HG02610 (cell line): Measurements from ENCODE around the gene DNAH11.
"Not testable (repeated sequence)": the region's sequence is repeated elsewhere in the genome, so short reads cannot be mapped to it uniquely, and the experiment has no call there.

ENCODE experiments used
- ATAC-seq: cut with Tn5 transposase; IDR thresholded peaks from one replicate; pipeline ENCODE4 v1.9.1; 2021; ENCODE audit warnings: mild to moderate bottlenecking, moderate library complexity; ENCODE audit not compliant: unreplicated experiment

The DNAH11 gene

DNA sequence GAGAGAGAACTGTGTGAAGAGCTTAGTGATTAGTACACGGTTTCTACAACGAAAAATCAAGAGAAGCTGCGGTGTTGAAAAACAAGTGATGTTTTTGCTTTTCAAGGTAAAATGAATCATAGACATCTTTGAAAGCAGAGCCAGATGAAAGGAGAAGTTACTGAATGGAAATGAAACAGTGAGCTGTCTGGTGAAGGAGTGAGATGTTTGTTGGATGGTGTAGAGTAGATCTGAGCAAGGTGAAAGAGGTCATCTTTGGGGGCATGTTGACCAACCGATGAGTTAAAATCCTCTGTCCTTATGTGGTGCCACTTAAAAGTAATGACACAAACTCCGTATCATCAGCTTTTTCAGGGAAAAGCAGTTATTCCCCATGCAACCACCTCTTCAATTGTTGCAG is 225.4 kb downstream of the DNAH11 start:
- no peak for ATAC-seq

DNA sequence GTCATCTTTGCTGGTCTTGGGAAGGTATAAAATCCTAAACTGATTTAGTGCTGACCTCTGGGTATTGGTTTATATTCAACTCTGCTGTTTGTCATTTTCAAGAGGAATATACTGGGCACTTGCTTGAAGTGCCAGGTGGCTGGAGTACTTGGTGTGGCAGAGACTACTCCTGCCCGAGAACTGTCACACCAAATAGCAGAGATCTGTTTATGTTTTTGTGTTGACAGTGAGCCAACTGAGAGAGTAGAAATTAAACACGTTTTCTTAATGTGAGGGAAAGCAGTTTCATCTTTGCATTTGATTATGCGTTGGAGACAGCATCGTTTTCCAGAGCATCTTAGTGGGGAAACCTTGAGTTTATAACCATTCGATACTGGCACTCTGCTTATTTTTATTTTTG is 228.4 kb downstream of the DNAH11 start:
- ATAC-seq = no peak

DNA sequence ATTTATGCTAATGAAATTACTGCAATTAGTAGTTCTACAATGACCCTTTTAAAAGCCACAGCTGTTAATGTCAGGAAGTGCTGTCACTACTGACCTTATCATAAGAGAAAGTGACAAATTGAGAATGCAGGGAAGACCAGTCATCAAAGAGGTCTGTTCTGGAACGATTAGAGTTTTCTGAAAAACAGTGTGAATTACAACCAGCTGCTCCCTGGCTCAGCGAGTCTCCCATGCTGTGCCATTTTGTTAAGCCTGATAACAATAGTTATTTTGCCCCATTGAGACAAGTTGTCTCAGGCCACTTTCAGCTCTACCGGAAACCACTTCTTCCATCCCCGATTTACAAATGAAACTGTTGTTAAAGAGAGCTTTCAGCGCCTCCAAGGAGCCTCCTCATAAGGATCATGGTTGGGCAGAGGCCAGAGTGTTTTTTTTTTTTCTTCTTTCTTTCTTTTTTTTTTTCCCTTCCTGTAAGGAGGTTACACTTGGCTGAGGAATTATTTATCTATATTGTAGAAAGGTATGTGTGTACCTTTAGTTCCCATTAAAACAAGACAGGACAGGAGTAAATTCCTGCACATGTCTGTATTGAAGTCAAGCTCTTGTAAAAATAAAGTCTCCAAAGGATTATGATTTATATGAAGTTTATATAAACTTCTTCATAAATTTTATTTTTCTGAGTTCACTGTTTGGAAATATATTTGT is 229.2 kb downstream of the DNAH11 start:
- no peak for ATAC-seq

DNA sequence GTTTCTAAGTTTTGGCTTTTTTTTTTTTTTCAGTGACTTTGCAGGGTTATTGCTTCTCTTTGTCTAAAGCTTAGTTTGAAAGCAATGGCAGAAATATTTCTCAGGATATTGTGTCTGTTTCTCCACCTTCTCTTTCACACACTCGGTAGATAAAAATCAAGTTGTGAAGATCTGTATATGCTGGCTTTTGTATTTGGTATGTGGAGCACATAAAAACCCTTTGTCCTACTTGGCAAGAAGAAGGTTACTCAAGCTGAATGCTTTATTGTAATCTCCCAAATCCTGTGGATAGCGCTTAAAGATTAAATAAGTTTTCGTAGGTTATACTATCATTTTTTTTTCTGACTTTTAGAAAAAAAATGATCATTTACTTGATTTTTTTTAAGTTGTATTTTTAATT is 230.5 kb downstream of the DNAH11 start:
- ATAC-seq = no peak

DNA sequence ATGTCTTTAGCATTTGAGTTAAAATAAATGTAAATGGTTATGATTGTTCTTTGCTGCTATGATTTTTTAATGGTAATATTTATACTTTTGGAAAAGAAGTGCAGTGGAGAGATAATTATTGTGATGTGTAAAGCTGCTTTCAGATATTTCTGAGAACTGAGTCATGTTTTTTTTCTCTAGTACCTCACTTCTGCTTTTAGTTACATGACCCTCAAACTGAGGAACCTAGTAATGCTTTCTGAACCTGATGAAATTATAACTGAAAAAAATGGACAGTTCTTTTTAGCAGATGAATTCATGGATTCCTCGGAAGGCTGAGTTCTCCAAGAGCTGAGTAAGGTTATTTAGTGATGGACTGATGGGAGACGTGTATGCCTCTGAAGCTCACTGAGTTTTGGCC is 235.1 kb downstream of the DNAH11 start:
- ATAC-seq = no peak

DNA sequence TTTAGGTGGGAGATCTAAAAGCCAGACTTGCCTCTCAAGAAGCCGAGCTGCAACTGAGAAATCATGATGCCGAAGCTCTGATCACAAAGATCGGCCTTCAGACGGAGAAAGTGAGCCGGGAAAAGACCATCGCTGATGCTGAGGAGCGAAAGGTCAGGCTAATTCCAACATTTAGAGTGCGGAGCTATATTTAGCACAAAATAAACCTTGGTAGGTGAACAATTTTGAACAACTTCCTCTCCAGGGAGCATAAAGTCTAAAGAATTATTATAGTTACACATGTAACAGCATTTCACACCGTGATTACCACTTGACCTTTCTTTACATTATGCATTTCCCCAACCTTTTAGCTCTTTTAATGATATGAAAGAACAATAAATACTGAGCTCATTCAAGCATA is 236.1 kb downstream of the DNAH11 start:
- ATAC-seq = no peak

DNA sequence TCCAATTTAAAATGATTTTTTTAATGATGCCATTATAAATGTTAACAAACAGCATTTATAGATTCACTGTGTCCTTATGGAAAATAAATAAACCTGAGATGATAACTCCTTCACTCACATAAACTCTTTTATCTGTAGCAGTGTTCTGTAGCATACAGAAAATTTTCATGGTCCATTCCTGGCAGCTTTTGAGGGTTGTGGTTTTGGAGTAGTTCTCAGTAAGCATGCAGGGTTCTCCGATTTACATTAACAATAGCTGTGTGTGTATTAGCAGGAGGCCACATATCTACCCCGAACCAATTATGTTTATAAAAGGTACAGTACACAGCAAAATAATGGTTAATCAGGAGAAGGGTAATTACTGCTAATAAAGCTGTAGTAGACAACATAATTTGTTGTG is 240.2 kb downstream of the DNAH11 start:
- ATAC-seq = no peak

DNA sequence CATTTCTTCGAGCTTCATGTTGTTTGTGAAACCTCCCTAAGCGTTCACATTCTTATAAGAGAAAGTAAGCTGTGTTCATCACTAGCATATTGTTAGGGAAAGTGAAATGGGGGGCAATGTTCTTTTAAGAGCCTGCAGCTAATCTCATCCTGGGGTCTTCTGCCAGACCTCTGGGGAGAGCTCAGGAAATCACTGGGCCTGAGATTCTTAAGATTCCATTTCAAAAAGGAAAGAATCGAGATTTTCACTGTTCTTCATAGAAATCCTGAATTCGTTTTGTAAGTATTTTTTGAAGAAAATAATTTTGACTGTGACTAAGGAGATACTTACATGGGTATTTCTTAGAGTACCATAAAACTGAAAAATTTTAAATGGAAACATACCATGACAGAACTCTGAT is 242.2 kb downstream of the DNAH11 start:
- no peak for ATAC-seq

DNA sequence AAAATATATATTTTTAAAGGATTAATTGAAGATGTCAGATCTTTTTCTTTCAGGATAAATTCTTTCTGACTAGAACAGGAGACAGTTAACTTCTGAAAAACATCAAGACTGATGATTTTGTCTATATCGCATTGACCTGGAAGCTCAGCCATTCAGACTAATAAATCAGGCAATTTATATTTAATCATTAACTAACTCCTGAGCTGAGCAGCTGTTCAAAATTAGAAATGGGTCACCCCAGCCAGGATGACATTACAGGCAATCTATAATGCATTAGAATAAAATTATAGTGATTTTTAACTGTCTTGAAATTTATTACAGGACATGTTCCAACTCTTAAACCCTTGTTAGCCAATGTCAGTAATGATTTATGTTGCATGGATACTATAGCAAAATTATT is 263.0 kb downstream of the DNAH11 start:
- no peak for ATAC-seq

DNA sequence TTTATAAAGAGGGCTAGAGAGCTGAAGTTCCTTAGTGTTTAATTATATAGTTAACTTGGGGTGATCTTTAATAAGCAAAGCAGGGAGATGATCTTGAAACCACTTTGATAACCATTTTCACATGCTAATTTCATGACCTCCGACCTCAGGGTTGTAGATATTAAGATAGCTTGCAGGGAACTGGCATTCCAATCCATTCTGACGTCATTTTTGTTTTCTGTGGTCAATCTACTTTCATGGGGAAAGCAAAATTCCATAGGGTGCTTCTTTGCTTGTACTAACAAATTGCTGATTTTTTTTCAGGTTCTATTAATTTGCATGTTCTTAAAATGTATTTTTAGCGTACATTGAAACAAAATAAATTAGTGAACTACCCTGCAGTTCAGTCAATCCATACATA is 263.5 kb downstream of the DNAH11 start:
- ATAC-seq = no peak

DNA sequence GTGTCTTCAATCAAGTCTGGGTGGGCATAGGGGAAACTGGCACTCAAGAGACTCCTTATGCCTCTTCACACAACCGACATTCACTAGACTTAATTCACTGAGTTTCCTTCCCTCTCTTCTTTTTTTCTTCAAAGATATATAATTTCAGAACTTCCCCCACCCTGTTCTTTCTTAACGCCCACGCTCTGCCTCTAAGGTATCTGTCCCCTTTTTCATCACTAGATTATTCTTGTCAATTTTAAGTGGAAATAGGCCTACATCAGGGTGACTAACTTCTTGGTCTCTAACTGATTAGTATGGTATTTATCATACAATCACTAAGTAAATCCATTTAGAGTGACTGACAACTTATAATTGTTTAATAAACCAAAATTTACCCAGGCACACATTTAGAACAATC is 276.2 kb downstream of the DNAH11 start:
- no peak for ATAC-seq

DNA sequence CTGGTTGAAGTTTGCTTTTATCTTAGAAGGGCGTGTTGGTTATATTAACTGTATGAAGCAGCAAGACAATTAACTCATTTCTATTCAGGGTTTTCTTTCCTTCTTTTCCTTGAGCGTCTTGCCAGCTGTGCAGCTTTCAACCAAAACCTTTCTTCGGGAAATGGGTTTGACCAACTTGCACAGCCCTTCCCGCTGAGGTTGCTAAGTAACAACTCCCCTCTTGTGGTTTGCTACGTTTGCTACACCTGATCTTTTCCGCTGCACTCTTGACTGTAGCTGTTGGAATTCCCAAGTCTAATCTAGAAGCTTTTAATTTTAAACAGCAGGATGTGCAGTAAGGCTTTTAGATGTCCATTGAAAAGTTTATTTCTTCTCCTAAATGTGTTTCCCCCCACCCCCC is 286.0 kb downstream of the DNAH11 start:
- ATAC-seq = no peak

DNA sequence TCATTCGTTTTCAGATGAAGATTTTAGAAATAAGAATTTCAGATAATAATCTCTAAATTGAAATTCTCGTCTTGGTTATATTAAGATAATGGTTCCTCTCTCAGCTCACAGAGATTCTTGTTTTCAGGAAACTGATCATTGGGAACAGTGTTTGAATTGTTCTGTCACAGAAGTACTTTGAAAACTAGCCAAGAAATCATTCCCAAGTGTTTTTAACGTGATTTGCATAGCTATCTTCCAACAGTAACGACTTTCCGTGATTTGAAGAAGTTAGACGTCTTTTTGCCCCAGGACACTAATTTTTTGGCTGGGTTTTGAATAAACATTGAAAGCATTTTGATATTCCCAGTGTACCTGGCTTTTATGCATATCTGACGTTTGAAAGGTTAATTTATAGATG is 286.9 kb downstream of the DNAH11 start:
- no peak for ATAC-seq

DNA sequence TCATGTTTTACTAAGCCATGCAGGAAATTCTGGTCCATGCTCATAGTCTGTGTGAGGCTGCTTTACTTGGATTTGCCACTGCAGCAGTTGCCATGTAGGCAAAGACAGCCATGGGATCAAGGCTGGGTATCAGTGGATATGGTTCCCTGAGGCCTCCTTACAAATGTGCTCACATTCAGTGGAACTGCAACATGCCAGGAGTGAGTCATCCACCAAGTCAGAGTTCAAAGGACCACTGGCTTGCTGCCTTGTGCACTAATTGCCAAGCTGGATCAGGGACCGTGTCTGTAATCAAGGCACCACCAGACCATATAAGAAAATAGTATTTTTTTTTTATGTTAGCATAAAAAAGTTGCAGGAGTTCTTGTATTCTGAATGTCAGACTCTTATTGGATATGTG is 301.9 kb downstream of the DNAH11 start:
- no peak for ATAC-seq

DNA sequence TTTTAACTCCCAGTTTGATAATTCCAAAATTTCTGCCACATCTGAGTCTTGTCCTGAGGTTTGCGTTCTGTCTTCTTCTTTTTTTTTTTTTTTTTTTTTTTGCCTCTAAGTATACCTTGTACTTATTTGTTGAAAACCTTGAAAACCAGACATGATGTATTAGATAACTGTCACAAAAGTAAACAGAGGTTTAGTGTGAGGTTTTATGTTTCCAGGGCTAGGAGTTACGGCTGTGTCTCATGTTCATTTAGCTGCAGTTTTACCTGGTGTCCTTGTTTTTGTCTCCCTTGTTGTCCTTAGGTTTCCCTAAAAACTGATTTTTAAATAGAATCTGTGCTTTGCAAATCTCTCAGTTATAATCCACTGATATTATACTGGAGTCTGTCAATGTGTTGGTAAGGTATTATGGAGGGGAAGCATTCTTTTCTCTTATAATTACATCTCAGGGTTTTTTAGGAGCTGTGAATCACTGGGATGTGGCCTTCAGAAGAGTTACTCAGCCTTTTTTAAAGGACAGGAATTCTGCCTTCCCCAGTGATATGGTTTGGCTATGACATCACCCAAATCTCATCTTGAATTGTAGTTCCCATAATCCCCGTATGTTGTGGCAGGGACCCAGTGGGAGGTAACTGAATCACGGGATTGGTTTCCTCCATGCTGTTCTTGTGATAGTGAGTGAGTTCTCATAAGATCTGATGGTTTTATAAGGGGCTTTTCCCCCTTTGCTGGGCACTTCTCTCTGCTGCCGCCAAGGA is 307.9 kb downstream of the DNAH11 start:
- no peak for ATAC-seq

DNA sequence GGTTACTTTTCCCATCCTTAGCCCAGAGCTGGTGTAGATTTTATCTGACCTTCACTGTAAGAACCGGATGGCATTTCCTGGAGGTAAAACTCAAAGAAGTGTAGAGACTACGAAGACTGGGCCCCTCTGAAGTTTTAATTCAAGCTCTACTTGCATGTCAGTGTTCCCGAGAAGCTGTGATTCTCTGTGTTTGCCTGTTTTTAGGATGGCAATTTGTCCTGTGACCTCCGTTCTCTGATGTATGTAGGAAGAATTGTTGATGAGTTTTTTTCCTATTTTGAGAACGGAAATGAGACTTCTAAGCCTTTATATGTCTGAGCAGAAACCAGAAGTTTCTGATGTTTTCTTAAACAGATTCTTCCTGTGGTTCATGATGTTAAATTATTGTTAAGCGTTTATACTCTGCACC is 308.7 kb downstream of the DNAH11 start:
- ATAC-seq = no peak

DNA sequence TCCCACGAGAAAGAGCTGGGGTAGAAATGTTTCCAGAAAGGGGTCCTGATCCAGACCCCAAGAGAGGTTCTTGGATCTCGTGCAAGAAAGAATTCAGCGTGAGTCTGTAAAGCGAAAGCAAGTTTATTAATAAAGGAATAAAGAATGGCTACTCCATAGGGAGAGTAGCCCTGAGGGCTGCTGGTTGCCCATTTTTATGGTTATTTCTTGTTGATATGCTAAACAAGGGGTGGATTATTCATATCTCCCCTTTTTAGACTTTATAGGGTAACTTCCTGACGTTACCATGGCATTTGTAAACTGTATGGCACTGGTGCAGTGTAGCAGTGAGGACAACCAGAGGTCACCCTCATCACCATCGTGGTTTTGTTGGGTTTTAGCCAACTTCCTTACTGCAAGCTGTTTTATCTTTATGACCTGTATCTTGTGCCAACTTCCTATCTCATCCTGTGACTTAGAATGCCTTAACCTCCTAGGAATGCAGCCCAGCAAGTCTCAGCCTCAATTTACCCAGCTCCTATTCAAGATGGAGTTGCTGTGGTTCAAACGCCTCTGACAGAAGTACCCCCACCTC is 322.9 kb downstream of the DNAH11 start:
- not testable (repeated sequence) for ATAC-seq

DNA sequence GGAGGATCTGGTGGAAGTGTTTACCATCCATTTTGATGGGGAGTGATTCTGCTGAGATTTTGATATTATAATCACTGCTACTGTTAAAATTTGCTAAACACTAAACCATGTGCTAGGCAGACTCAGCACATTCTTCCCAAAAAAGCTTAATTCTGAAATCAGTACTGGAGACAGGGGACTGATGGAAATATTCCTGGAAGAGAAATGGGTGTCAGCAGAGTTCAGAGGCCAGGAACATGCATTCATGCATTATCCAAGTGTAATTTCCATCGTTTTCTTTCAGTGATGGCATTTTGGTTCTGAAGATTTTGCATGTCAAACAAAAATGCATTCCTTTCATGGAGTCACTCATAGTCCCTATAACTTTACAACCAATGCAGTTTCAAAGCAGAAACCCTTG is 323.9 kb downstream of the DNAH11 start:
- no peak for ATAC-seq

DNA sequence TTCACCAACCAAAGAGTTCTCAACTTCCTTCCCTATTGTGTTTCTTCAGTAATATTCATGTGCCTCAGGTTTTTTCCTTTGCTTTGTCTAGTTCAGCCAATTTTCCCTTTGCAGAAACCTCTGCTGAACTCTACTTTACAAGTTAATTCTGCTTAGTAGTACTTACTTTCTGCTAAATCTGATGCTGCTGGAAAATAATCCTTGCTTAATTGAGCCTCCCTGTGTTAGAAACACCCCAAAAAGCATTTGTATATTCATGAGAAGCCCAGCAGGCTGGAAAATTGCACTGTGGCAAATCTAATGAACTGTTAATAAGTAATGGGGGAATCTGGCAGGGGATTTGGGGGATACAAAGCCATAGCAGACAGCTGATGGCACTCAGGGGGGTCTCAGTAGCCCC is 324.4 kb downstream of the DNAH11 start:
- ATAC-seq = no peak

DNA sequence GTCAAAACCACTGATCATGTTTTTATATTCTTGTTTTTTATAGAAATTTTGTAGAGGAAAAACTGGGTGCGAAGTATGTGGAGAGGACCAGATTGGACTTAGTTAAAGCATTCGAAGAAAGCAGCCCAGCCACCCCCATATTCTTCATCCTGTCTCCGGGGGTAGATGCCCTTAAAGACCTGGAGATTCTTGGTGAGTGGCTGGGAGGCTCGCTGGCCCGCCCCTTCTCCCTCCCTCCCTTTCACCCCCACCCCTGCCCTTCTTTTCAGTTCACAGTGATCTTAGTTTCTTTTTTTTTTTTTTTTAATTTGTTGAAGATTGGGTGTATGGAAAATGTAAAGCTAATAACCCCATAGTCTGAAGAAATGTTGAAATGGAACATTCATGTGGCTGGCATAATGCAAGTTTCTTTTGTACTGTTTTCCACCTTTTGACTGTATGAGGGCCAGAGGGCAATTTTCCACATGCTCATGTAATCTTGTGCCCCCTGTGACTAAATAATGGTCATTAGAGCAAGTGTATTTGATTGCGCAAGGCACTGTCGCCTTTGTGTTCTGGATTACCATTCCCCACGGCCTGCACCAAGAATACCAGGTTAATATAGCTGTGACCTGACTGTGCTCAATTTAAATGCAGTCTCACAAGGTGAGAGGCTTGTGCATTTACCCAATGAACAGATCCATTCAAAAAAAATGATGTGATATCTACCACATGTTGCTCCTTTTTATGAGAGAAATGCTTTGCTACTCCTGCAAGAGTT is 325.2 kb downstream of the DNAH11 start:
- no peak for ATAC-seq

DNA sequence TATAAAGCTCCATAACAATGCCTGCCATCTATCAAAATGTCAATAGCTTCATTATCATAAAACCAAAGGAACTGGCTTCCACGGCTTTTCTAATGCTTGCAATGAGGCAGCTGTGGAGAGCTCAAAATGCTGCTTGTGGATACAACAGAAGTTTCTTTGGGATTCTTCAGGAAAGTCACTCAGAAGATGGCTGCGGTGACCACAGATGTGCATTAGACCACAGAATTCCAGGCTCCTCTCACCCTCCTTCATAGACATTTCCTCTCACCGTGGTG is 325.7 kb downstream of the DNAH11 start:
- no peak for ATAC-seq
